Measurements from ENCODE around the gene C12orf56.

Gene C12orf56

GRCh38 chr12:64390275-64390851 is at the start of gene C12orf56:
Gene C12orf56 (minus strand): TSS chr12:64390758. CDS start chr12:64390565, 193 bp downstream.
- Histone ChIP-seq H3K4me3 (ENCODE audit: low read length) (no peak within 1 kb of the TSS), H3K9ac (ENCODE audit: low read length) (no peak within 1 kb of the TSS)

DNA sequence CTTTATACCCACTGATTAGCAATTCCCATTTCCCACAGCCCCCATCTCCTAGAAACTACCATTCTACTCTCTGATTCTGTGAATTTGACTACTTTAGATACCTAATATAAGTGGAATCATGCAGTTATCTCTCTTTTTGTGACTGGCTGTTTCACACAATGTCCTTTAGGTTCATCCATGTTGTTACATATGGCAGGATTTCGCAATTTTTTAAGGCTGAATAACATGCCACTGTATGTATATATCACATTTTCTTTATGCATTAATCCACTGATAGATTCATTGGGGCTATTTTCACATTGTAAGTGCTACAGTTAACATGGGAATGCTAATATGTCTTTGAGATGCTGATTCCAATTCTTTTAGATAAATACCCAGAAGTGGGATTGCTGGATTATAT is 49.5 kb upstream of the C12orf56 start:
- Histone ChIP-seq H3K4me1 (ENCODE audit: control insufficient read depth, insufficient read depth, low read length) (no peaks in the 10 kb centered on the region), H3K9ac (ENCODE audit: low read length) (no peak overlapping the region), H3K4me3 (ENCODE audit: low read length) (no peak overlapping the region), H3K36me3 (ENCODE audit: control insufficient read depth, insufficient read depth, low read length) (peaks cover 4% of the 10 kb centered on the region), H3K9me3 (ENCODE audit: control insufficient read depth, low read length) (no peaks in the 10 kb centered on the region), H3K27me3 (ENCODE audit: control insufficient read depth, insufficient read depth, low read length) (no peaks in the 10 kb centered on the region)

More at GRCh38 chr12:64390275-64390851, at the start of gene C12orf56:
- Histone ChIP-seq H3K36me3 (ENCODE audit: control insufficient read depth, insufficient read depth, low read length) (no peaks in the 10 kb centered on the region), H3K9me3 (ENCODE audit: control insufficient read depth, low read length) (no peaks in the 10 kb centered on the region), H3K4me1 (ENCODE audit: control insufficient read depth, insufficient read depth, low read length) (no peaks in the 10 kb centered on the region), H3K27me3 (ENCODE audit: control insufficient read depth, insufficient read depth, low read length) (peaks cover 21% of the 10 kb centered on the region)

- H3K9ac ChIP-seq (ENCODE audit: low read length): no peak overlapping the region
- no peak overlapping the region for H3K4me3 ChIP-seq (ENCODE audit: low read length)
- peaks cover 3% of the 10 kb centered on the region for H3K36me3 ChIP-seq (ENCODE audit: control insufficient read depth, insufficient read depth, low read length)
- H3K9me3 ChIP-seq (ENCODE audit: control insufficient read depth, low read length): no peaks in the 10 kb centered on the region
- H3K27me3 ChIP-seq (ENCODE audit: control insufficient read depth, insufficient read depth, low read length): no peaks in the 10 kb centered on the region
- no peaks in the 10 kb centered on the region for H3K4me1 ChIP-seq (ENCODE audit: control insufficient read depth, insufficient read depth, low read length)
Measured at GRCh38 chr12:64433915-64434314, 43.4 kb upstream of the C12orf56 start.

GRCh38 chr12:64431791-64432190 is 41.2 kb upstream of the C12orf56 start:
- Histone ChIP-seq H3K36me3 (ENCODE audit: control insufficient read depth, insufficient read depth, low read length) (peaks cover 3% of the 10 kb centered on the region), H3K4me1 (ENCODE audit: control insufficient read depth, insufficient read depth, low read length) (no peaks in the 10 kb centered on the region)

GRCh38 chr12:64430886-64431285 is 40.3 kb upstream of the C12orf56 start:
- Histone ChIP-seq H3K4me1 (ENCODE audit: control insufficient read depth, insufficient read depth, low read length) (no peaks in the 10 kb centered on the region), H3K9ac (ENCODE audit: low read length) (no peak overlapping the region), H3K36me3 (ENCODE audit: control insufficient read depth, insufficient read depth, low read length) (peaks cover 3% of the 10 kb centered on the region), H3K27me3 (ENCODE audit: control insufficient read depth, insufficient read depth, low read length) (no peaks in the 10 kb centered on the region), H3K4me3 (ENCODE audit: low read length) (no peak overlapping the region), H3K9me3 (ENCODE audit: control insufficient read depth, low read length) (no peaks in the 10 kb centered on the region)

More at GRCh38 chr12:64431791-64432190, 41.2 kb upstream of the C12orf56 start:
- H3K4me3 ChIP-seq (ENCODE audit: low read length): no peak overlapping the region
- no peaks in the 10 kb centered on the region for H3K9me3 ChIP-seq (ENCODE audit: control insufficient read depth, low read length)
- H3K9ac ChIP-seq (ENCODE audit: low read length): no peak overlapping the region
- H3K27me3 ChIP-seq (ENCODE audit: control insufficient read depth, insufficient read depth, low read length): no peaks in the 10 kb centered on the region

- Histone ChIP-seq H3K9ac (ENCODE audit: low read length) (no peak overlapping the region), H3K9me3 (ENCODE audit: control insufficient read depth, low read length) (no peaks in the 10 kb centered on the region), H3K4me1 (ENCODE audit: control insufficient read depth, insufficient read depth, low read length) (no peaks in the 10 kb centered on the region), H3K4me3 (ENCODE audit: low read length) (no peak overlapping the region), H3K27me3 (ENCODE audit: control insufficient read depth, insufficient read depth, low read length) (no peaks in the 10 kb centered on the region), H3K36me3 (ENCODE audit: control insufficient read depth, insufficient read depth, low read length) (peaks cover 8% of the 10 kb centered on the region)
Measured at GRCh38 chr12:64428956-64429355, 38.4 kb upstream of the C12orf56 start.

DNA sequence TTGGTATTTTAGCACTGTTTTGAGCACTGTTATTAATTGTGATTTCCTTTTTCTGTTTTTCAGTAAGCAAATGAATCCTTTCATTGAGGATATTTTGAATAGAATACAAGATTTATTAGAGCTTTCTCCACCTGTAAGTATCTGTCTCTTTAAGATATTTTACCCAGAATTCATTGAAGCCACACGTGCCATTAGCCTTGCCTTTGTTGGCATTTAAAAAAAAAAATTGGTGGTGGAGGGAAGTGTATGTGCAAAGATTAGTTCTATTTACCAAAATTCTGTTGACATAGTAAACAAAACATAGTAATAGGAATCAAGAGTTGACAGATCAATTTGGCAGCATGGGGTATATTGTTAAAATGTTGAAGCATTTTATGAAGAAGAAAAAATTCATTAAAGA is 37.4 kb upstream of the C12orf56 start:
- no peaks in the 10 kb centered on the region for H3K27me3 ChIP-seq (ENCODE audit: control insufficient read depth, insufficient read depth, low read length)
- H3K9me3 ChIP-seq (ENCODE audit: control insufficient read depth, low read length): no peaks in the 10 kb centered on the region
- H3K36me3 ChIP-seq (ENCODE audit: control insufficient read depth, insufficient read depth, low read length): peaks cover 8% of the 10 kb centered on the region
- no peaks in the 10 kb centered on the region for H3K4me1 ChIP-seq (ENCODE audit: control insufficient read depth, insufficient read depth, low read length)
- H3K4me3 ChIP-seq (ENCODE audit: low read length): no peak overlapping the region
- no peak overlapping the region for H3K9ac ChIP-seq (ENCODE audit: low read length)

- Histone ChIP-seq H3K9me3 (ENCODE audit: control insufficient read depth, low read length) (no peaks in the 10 kb centered on the region), H3K4me3 (ENCODE audit: low read length) (no peak overlapping the region), H3K9ac (ENCODE audit: low read length) (no peak overlapping the region), H3K4me1 (ENCODE audit: control insufficient read depth, insufficient read depth, low read length) (no peaks in the 10 kb centered on the region), H3K36me3 (ENCODE audit: control insufficient read depth, insufficient read depth, low read length) (peaks cover under 1% of the 10 kb centered on the region), H3K27me3 (ENCODE audit: control insufficient read depth, insufficient read depth, low read length) (no peaks in the 10 kb centered on the region)
Measured at GRCh38 chr12:64419696-64420095, 29.1 kb upstream of the C12orf56 start.

DNA sequence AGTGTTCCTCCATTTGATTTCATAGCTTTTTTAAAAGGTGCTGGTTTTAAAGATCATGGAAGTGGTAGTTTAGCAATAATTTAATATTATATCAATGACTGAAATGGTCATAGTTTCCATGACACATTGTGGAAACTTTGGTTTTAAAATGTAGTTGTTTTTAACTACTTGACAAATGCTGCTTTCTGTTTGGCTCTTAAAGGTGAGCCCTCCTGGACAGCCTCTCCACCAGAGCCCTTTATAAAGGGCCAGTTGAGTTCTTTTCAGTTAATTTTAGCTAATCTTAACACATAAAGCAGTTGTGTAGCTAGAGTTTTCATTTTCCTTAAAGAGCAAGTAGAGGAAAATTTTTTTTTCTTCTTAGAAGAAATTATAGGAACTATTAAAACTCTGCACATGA is 27.7 kb upstream of the C12orf56 start:
- Histone ChIP-seq H3K27me3 (ENCODE audit: control insufficient read depth, insufficient read depth, low read length) (no peaks in the 10 kb centered on the region), H3K4me1 (ENCODE audit: control insufficient read depth, insufficient read depth, low read length) (no peaks in the 10 kb centered on the region), H3K36me3 (ENCODE audit: control insufficient read depth, insufficient read depth, low read length) (no peaks in the 10 kb centered on the region), H3K4me3 (ENCODE audit: low read length) (no peak overlapping the region), H3K9me3 (ENCODE audit: control insufficient read depth, low read length) (no peaks in the 10 kb centered on the region), H3K9ac (ENCODE audit: low read length) (no peak overlapping the region)

- no peaks in the 10 kb centered on the region for H3K4me1 ChIP-seq (ENCODE audit: control insufficient read depth, insufficient read depth, low read length)
- H3K27me3 ChIP-seq (ENCODE audit: control insufficient read depth, insufficient read depth, low read length): no peaks in the 10 kb centered on the region
- no peak overlapping the region for H3K4me3 ChIP-seq (ENCODE audit: low read length)
- no peaks in the 10 kb centered on the region for H3K9me3 ChIP-seq (ENCODE audit: control insufficient read depth, low read length)
- no peaks in the 10 kb centered on the region for H3K36me3 ChIP-seq (ENCODE audit: control insufficient read depth, insufficient read depth, low read length)
- H3K9ac ChIP-seq (ENCODE audit: low read length): no peak overlapping the region
Measured at GRCh38 chr12:64413884-64414283, 23.3 kb upstream of the C12orf56 start.

- no peak overlapping the region for H3K4me3 ChIP-seq (ENCODE audit: low read length)
- no peaks in the 10 kb centered on the region for H3K36me3 ChIP-seq (ENCODE audit: control insufficient read depth, insufficient read depth, low read length)
Measured at GRCh38 chr12:64412459-64412858, 21.9 kb upstream of the C12orf56 start.

DNA sequence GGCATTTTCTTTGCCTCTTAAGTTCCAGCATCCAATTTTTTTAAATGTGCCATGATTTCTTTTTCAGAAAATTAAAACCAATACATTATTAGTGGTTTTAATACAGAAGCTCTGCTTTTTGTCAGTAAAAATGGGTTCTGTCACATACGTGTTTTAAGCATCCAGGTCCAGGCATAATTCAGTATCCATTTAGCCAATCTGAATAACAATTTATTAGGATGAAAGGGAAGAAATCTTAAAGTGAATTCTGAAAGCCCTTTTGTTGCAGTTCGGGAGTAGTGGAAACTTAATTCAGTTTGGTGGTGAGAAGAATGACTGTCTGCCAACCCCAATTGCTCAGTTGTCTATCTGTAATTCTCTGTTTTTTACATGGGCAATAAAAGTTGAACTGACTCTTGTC is 20.9 kb upstream of the C12orf56 start:
- no peak overlapping the region for H3K4me3 ChIP-seq (ENCODE audit: low read length)
- H3K27me3 ChIP-seq (ENCODE audit: control insufficient read depth, insufficient read depth, low read length): no peaks in the 10 kb centered on the region
- no peaks in the 10 kb centered on the region for H3K9me3 ChIP-seq (ENCODE audit: control insufficient read depth, low read length)
- no peaks in the 10 kb centered on the region for H3K36me3 ChIP-seq (ENCODE audit: control insufficient read depth, insufficient read depth, low read length)
- no peak overlapping the region for H3K9ac ChIP-seq (ENCODE audit: low read length)
- H3K4me1 ChIP-seq (ENCODE audit: control insufficient read depth, insufficient read depth, low read length): no peaks in the 10 kb centered on the region

More at GRCh38 chr12:64412459-64412858, 21.9 kb upstream of the C12orf56 start:
- Histone ChIP-seq H3K9me3 (ENCODE audit: control insufficient read depth, low read length) (no peaks in the 10 kb centered on the region), H3K27me3 (ENCODE audit: control insufficient read depth, insufficient read depth, low read length) (no peaks in the 10 kb centered on the region), H3K4me1 (ENCODE audit: control insufficient read depth, insufficient read depth, low read length) (no peaks in the 10 kb centered on the region), H3K9ac (ENCODE audit: low read length) (no peak overlapping the region)
